CD4-positive, alpha-beta T cell treated with Interleukin-1 beta for 1 hour (primary cell): ENCODE data around the gene KIF24.
"Not testable (repeated sequence)": the region's sequence is repeated elsewhere in the genome, so short reads cannot be mapped to it uniquely, and the experiment has no call there.

ENCODE experiments used
- DNase-seq, 2 donors: peaks; one replicate each; pipeline ENCODE4 v3.0.0-alpha.2; 2020 to 2022

The KIF24 gene

GRCh38 chr9:34326690-34327089 lies 2.4 kb downstream of the KIF24 start:
- no peak for DNase-seq

- no peak for DNase-seq
These were observed 6.0 kb downstream of the KIF24 start for GRCh38 chr9:34322899-34323591.

GRCh38 chr9:34321451-34321850 lies 7.6 kb downstream of the KIF24 start:
- no peak for DNase-seq

- no peak for DNase-seq
These were observed 10.8 kb downstream of the KIF24 start for GRCh38 chr9:34318163-34318790.

- DNase-seq: no peak
These were observed 11.6 kb downstream of the KIF24 start for GRCh38 chr9:34317436-34317835.

GRCh38 chr9:34311499-34312185 lies 17.4 kb downstream of the KIF24 start:
- DNase-seq: no peak

- no peak for DNase-seq
These were observed 18.9 kb downstream of the KIF24 start for GRCh38 chr9:34310215-34310614.

- DNase-seq: not testable (repeated sequence)
These were observed 20.8 kb downstream of the KIF24 start for GRCh38 chr9:34308316-34308715.

GRCh38 chr9:34301064-34301463 lies 28.0 kb downstream of the KIF24 start:
- not testable (repeated sequence) for DNase-seq

GRCh38 chr9:34292552-34292951 lies 36.5 kb downstream of the KIF24 start:
- no peak for DNase-seq

- DNase-seq: no peak
These were observed 37.6 kb downstream of the KIF24 start for GRCh38 chr9:34291423-34291822.

GRCh38 chr9:34291023-34291422 lies 38.0 kb downstream of the KIF24 start:
- no peak for DNase-seq

GRCh38 chr9:34289159-34289558 lies 39.9 kb downstream of the KIF24 start:
- no peak for DNase-seq

- DNase-seq: no peak
These were observed 47.0 kb downstream of the KIF24 start for GRCh38 chr9:34282096-34282495.

GRCh38 chr9:34279411-34279810 lies 49.7 kb downstream of the KIF24 start:
- DNase-seq: no peak
